OCI-LY7 (cell line): ENCODE results near the gene PFN1. TPM values are rescaled to one million over a fixed set of nuclear protein-coding genes. Genes with fewer than 3 reads are reported as not detected.
"Not testable (repeated sequence)": the region's sequence is repeated elsewhere in the genome, so short reads cannot be mapped to it uniquely, and the experiment has no call there.

ENCODE experiments used
- BruUV-seq: library from RNA; stranded (reverse); fragments of 400-500 nt; replicated peaks from 2 replicates; lab custom pipeline; 2021; lab: Mats Ljungman, UMichigan
- CTCF ChIA-PET: fragments of 300-600 bp; sonication (Branson Sonifier 250); formaldehyde crosslinking; loops from one replicate; lab custom pipeline; 2022; ENCODE audit warnings: antibody characterized with exemption; ENCODE audit not compliant: unreplicated experiment; lab: Charles Lee
- POLR2A ChIA-PET: fragments of 300-600 bp; sonication (Branson Sonifier 250); formaldehyde crosslinking; loops from one replicate; lab custom pipeline; 2022; ENCODE audit warnings: antibody characterized with exemption; lab: Charles Lee
- DNase-seq: peaks from one replicate; pipeline ENCODE4 v3.0.0-alpha.2; 2015; ENCODE audit warnings: low spot score
- H2AFZ ChIP-seq: fragments of 200-600 bp; sonication (generic), shearing (Covaris generic); 2 replicates; pipeline ENCODE4 v1.6.1; 2014; ENCODE audit warnings: mild to moderate bottlenecking, antibody characterized with exemption, low read length, moderate library complexity
- H3K27ac ChIP-seq: fragments of 200-600 bp; sonication (generic); 2 replicates; pipeline ENCODE4 v1.5.1; 2014; ENCODE audit warnings: mixed run types, low read depth, mild to moderate bottlenecking, moderate library complexity, low read length, inconsistent platforms; ENCODE audit not compliant: poor library complexity, severe bottlenecking
- H3K36me3 ChIP-seq: fragments of 200-600 bp; sonication (generic); 2 replicates; pipeline ENCODE4 v1.6.1; 2014; ENCODE audit warnings: mild to moderate bottlenecking, antibody characterized with exemption, low read length, moderate library complexity, mixed read lengths; ENCODE audit not compliant: insufficient read depth
- H3K4me1 ChIP-seq: fragments of 200-600 bp; sonication (generic); 2 replicates; pipeline ENCODE4 v1.5.1; 2014; ENCODE audit warnings: mild to moderate bottlenecking, low read length; ENCODE audit not compliant: insufficient read depth, poor library complexity, severe bottlenecking
- H3K4me2 ChIP-seq: fragments of 200-600 bp; sonication (generic); 2 replicates; pipeline ENCODE4 v1.6.1; 2014; ENCODE audit warnings: mild to moderate bottlenecking, low read length
- H3K4me3 ChIP-seq: fragments of 200-600 bp; sonication (generic); 2 replicates; pipeline ENCODE4 v1.5.1; 2014; ENCODE audit warnings: mild to moderate bottlenecking, low read depth, low read length; ENCODE audit not compliant: poor library complexity, severe bottlenecking
- H3K79me2 ChIP-seq: fragments of 200-600 bp; sonication (generic); 2 replicates; pipeline ENCODE4 v1.6.1; 2016; ENCODE audit warnings: low read depth, mild to moderate bottlenecking, low read length, moderate library complexity, mixed read lengths; ENCODE audit not compliant: insufficient read depth
- H3K9me2 ChIP-seq: fragments of 200-600 bp; sonication (generic); 2 replicates; pipeline ENCODE4 v1.6.1; 2016; ENCODE audit warnings: mild to moderate bottlenecking, low read length, mixed read lengths; ENCODE audit not compliant: insufficient read depth
- H3K9me3 ChIP-seq: fragments of 200-600 bp; sonication (generic); 2 replicates; pipeline ENCODE4 v1.6.1; 2014; ENCODE audit warnings: mild to moderate bottlenecking, mixed run types, low read length, mixed read lengths
- H4K20me1 ChIP-seq: fragments of 200-600 bp; sonication (generic); 2 replicates; pipeline ENCODE4 v1.6.1; 2014; ENCODE audit warnings: mild to moderate bottlenecking, antibody characterized with exemption, low read length, moderate library complexity, mixed read lengths; ENCODE audit not compliant: insufficient read depth
- EZH2phosphoT487 ChIP-seq: fragments of 200-600 bp; sonication (generic); IDR thresholded peaks from 2 replicates; pipeline ENCODE4 v1.6.1; 2018; ENCODE audit warnings: low read depth, borderline replicate concordance, mild to moderate bottlenecking, mixed run types, antibody characterized with exemption, low read length, moderate library complexity, mixed read lengths
- intact Hi-C: fragments of 100-400 bp; cut with micrococcal nuclease; formaldehyde crosslinking; loops from one replicate; pipeline ENCODE4 v1.10.0; 2022; ENCODE audit not compliant: unreplicated experiment
- total RNA-seq, 2 experiments: library from RNA; depleted of rRNA in 1 of 2; stranded (reverse); fragments of >200 nt in 1 of 2; shearing (Covaris generic) in 1 of 2; gene quantifications; 2 replicates each; pipeline ENCODE4 v1.2.3, GENCODE V29; 2014 to 2022
- TF ChIP-seq, protein P1 (sequence below): fragments of 200-600 bp; sonication (generic); conservative IDR thresholded peaks from 2 replicates; pipeline ENCODE4 v1.5.1; 2014; ENCODE audit warnings: mild to moderate bottlenecking, antibody characterized with exemption, low read length, moderate library complexity, mixed read lengths

PFN1 gene
- total RNA-seq, 2 experiments from 2014 or later: 1,053 TPM

DNA sequence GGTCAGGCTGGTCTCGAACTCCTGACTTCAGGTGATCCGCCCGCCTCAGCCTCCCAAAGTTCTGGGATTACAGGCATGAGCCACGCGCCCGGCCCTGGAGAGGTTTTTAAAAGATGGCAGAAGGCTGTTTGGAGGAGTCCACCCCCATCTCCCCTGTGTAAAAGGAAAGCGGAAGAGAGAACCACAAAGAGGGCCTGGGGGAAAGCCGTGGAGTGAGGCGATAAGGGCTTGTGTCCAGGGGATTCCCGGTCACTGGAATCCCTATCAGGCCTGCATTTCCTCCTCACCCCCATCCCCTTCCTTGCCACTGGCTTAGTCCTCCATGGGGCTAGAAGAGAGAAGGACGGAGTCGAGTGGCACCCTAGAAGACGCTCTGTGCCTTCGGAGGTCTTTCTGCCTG lies 16.4 kb downstream of the PFN1 start, which contains the start of gene GP1BA:
TSS of gene GP1BA (plus strand) at position 315 of the 400 bp plus-strand sequence. CDS start 328 bp downstream, outside the sequence.
- H2AFZ ChIP-seq: no peak within 1 kb of the TSS
- no peak within 1 kb of the TSS for H3K4me3 ChIP-seq
- peaks cover 3% of the 10 kb centered on the region for H3K4me1 ChIP-seq
- H3K4me2 ChIP-seq: no peak within 1 kb of the TSS
- BruUV-seq: no TSS peak
- no peaks in the 10 kb centered on the region for H3K9me3 ChIP-seq
- intact Hi-C loops: no loop called here
- peaks cover 29% of the 10 kb centered on the region for H3K36me3 ChIP-seq
- ChIA-PET CTCF (no interaction called here), POLR2A (no interaction called here)
- TF ChIP-seq EZH2phosphoT487: no peak
- TF ChIP-seq, protein P1, sequence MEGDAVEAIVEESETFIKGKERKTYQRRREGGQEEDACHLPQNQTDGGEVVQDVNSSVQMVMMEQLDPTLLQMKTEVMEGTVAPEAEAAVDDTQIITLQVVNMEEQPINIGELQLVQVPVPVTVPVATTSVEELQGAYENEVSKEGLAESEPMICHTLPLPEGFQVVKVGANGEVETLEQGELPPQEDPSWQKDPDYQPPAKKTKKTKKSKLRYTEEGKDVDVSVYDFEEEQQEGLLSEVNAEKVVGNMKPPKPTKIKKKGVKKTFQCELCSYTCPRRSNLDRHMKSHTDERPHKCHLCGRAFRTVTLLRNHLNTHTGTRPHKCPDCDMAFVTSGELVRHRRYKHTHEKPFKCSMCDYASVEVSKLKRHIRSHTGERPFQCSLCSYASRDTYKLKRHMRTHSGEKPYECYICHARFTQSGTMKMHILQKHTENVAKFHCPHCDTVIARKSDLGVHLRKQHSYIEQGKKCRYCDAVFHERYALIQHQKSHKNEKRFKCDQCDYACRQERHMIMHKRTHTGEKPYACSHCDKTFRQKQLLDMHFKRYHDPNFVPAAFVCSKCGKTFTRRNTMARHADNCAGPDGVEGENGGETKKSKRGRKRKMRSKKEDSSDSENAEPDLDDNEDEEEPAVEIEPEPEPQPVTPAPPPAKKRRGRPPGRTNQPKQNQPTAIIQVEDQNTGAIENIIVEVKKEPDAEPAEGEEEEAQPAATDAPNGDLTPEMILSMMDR: no peak
- H3K27ac ChIP-seq: no peak within 1 kb of the TSS
- no peaks in the 10 kb centered on the region for H3K79me2 ChIP-seq
- H3K9me2 ChIP-seq: no peaks in the 10 kb centered on the region
- no peak for DNase-seq
- no peaks in the 10 kb centered on the region for H4K20me1 ChIP-seq

DNA sequence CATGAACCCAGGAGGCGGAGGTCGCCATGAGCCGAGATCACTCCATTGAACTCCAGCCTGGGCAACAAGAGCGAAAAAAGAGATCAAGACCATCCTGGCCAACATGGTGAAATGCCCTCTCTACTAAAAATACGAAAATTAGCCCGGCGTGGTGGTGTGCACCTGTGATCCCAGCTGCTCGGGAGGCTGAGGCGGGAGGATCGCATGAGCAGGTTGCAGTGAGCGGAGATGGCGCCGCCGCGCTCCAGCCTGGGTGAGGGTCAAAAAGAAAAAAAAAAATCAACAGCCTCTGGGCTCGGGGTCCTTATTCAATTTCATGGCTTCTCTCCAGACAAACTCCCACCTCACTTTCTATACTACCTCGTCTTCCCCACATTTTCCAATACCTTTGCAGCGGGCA lies 19.4 kb downstream of the PFN1 start:
- no peaks in the 10 kb centered on the region for H4K20me1 ChIP-seq
- BruUV-seq: no TSS peak
- no peaks in the 10 kb centered on the region for H3K9me3 ChIP-seq
- DNase-seq: no peak
- peaks cover 14% of the 10 kb centered on the region for H3K36me3 ChIP-seq
- TF ChIP-seq, protein P1: no peak
- no peak for TF ChIP-seq EZH2phosphoT487
- no peaks in the 10 kb centered on the region for H3K79me2 ChIP-seq
- no peak overlapping the region for H2AFZ ChIP-seq
- H3K4me2 ChIP-seq: no peak overlapping the region
- no peaks in the 10 kb centered on the region for H3K4me1 ChIP-seq
- intact Hi-C loops: no loop called here
- H3K4me3 ChIP-seq: no peak overlapping the region
- ChIA-PET POLR2A (interaction anchor here (0.7 to 1.4 kb wide), 2 partner anchors 10 to 71 kb away, joined by 3 to 5 read pairs; partner anchors contain the start of gene SLC25A11), CTCF (no interaction called here)
- no peaks in the 10 kb centered on the region for H3K9me2 ChIP-seq
- no peak overlapping the region for H3K27ac ChIP-seq

DNA sequence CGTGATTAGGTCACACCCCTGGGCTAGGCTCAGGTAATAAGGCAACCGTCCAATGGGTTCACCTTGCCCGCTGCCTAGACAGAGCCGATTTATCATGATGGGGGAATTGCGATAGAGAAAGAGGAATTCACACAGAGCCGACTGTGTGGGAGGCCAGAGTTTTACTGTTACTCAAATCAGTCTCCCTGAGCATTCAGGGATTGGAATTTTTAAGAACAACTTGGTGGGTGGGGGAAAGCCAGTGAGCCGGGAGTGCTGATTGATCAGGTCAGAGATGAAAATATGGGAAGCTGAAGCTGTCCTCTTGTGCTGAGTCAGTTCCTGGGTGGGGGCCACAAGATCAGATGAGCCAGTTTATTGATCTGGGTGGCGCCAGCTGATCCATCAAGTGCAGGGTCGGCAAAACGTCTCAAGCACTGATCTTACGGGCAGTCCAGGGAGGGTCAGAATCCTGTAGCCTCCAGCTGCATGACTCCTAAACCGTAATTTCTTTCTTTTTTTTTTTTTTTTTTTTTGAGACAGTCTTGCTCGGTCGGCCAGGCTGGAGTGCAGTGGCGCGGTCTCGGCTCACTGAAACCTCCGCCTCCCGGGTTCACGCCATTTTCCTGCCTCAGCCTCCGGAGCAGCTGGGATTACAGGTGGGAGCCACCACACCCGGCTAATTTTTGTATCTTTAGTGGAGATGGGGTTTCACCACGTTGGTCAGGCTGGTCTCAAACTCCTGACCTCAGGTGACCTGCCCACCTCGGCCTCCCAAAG lies 21.6 kb downstream of the PFN1 start:
- BruUV-seq, H3K9me2 ChIP-seq, intact Hi-C loops, H4K20me1 ChIP-seq, H3K4me2 ChIP-seq, CTCF ChIA-PET, H3K4me3 ChIP-seq, H3K27ac ChIP-seq, H3K79me2 ChIP-seq, H3K4me1 ChIP-seq, H2AFZ ChIP-seq, H3K9me3 ChIP-seq, DNase-seq: not testable (repeated sequence)
- POLR2A ChIA-PET: interaction anchor here (0.7 kb wide), 1 partner anchor 349 kb away, joined by 3 read pairs; no protein-coding TSS in a partner anchor
- peaks cover 14% of the 10 kb centered on the region for H3K36me3 ChIP-seq
